ENCODE data around the gene ADGRG3.

GRCh38 chr16:57624806-57625500, 43.2 kb upstream of the ADGRG3 start:
- TF ChIP-seq, protein P1, sequence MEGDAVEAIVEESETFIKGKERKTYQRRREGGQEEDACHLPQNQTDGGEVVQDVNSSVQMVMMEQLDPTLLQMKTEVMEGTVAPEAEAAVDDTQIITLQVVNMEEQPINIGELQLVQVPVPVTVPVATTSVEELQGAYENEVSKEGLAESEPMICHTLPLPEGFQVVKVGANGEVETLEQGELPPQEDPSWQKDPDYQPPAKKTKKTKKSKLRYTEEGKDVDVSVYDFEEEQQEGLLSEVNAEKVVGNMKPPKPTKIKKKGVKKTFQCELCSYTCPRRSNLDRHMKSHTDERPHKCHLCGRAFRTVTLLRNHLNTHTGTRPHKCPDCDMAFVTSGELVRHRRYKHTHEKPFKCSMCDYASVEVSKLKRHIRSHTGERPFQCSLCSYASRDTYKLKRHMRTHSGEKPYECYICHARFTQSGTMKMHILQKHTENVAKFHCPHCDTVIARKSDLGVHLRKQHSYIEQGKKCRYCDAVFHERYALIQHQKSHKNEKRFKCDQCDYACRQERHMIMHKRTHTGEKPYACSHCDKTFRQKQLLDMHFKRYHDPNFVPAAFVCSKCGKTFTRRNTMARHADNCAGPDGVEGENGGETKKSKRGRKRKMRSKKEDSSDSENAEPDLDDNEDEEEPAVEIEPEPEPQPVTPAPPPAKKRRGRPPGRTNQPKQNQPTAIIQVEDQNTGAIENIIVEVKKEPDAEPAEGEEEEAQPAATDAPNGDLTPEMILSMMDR (IDR thresholded peaks at IDR 0.05; ENCODE audit: low read depth, low read length) = no peak
- TF ChIP-seq MYC (IDR thresholded peaks at IDR 0.05; ENCODE audit: low read depth, low read length) (no peak), POLR2A (IDR thresholded peaks at IDR 0.05; ENCODE audit: extremely low read depth, insufficient read length) (no peak)
